Tibial artery (tissue), 4 donors: ENCODE results near the gene TRPV4.

Experiments
- DNase-seq, 2 donors: peaks; one replicate each; pipeline ENCODE4 v3.0.0-alpha.2; 2019
- H3K27ac ChIP-seq, 2 donors: fragments of 200-600 bp; sonication (generic) in 1 of 2; 1 replicate in 1 of 2; 2 replicates in 1 of 2; pipeline ENCODE4 v1.5.1; 2018 to 2019; ENCODE audit warnings: mild to moderate bottlenecking in 1 of 2
- H3K27me3 ChIP-seq, 2 donors: fragments of 200-600 bp; sonication (generic) in 1 of 2; one replicate each; pipeline versions ENCODE4 v1.5.1 to v1.6.0; 2016 to 2019
- H3K36me3 ChIP-seq, 3 donors: fragments of 200-600 bp; sonication (generic) in 2 of 3; one replicate each; pipeline ENCODE4 v1.5.1; 2016 to 2019; ENCODE audit warnings: mild to moderate bottlenecking in 2 of 3
- H3K4me1 ChIP-seq, 4 donors: fragments of 200-600 bp; sonication (generic) in 2 of 4; 1 replicate in 3 of 4; 2 replicates in 1 of 4; pipeline ENCODE4 v1.5.1; 2016 to 2019
- H3K4me3 ChIP-seq, 2 donors: fragments of 200-600 bp; sonication (generic) in 1 of 2; 1 replicate in 1 of 2; 2 replicates in 1 of 2; pipeline ENCODE4 v1.5.1; 2018 to 2019; ENCODE audit warnings: mild to moderate bottlenecking in 2 of 2
- H3K9me3 ChIP-seq, 3 donors: fragments of 200-600 bp; sonication (generic) in 1 of 3; one replicate each; pipeline ENCODE4 v1.5.1; 2016 to 2019
- CTCF ChIP-seq, 2 experiments: fragments of 200-600 bp in 1 of 2; fragments of 450-650 bp in 1 of 2; IDR thresholded peaks; one replicate each; pipeline ENCODE4 v1.5.1; 2017 to 2019; ENCODE audit warnings: antibody characterized with exemption in 2 of 2, mild to moderate bottlenecking in 1 of 2, moderate library complexity in 1 of 2
- intact Hi-C: fragments of 100-400 bp; cut with DNase I; formaldehyde crosslinking; loops from one replicate; pipeline ENCODE4 v1.15.0; 2023; ENCODE audit warnings: low total_unique reads

The TRPV4 gene

GRCh38 chr12:109763201-109763841 is 69.9 kb downstream of the TRPV4 start:
- intact Hi-C loops = no loop called here
- no peak for TF ChIP-seq CTCF (IDR thresholded peaks at IDR 0.05)
- H3K36me3 ChIP-seq = peaks cover 0 to 2% (median 0%) of the 10 kb centered on the region in 3 donors
- H3K9me3 ChIP-seq = peaks cover 0 to 10% (median 0%) of the 10 kb centered on the region in 3 donors
- H3K4me3 ChIP-seq = no peak overlapping the region
- DNase-seq = peak in 1 of 2 donors; percentile 29
- peaks cover 0 to 40% of the 10 kb centered on the region in 2 donors for H3K27me3 ChIP-seq
- no peaks in the 10 kb centered on the region for H3K4me1 ChIP-seq
- no peak overlapping the region for H3K27ac ChIP-seq

- Histone ChIP-seq H3K4me3 (no peak overlapping the region), H3K36me3 (no peaks in the 10 kb centered on the region), H3K4me1 (no peaks in the 10 kb centered on the region), H3K27ac (no peak overlapping the region), H3K9me3 (peaks cover 0 to 10% (median 0%) of the 10 kb centered on the region in 3 donors), H3K27me3 (peaks cover 0 to 43% of the 10 kb centered on the region in 2 donors)
- peak in 1 of 2 donors; percentile 41 for DNase-seq
- TF ChIP-seq CTCF (IDR thresholded peaks at IDR 0.05) = no peak
- intact Hi-C loops = no loop called here
Measured at GRCh38 chr12:109762673-109763191, 70.5 kb downstream of the TRPV4 start.

- DNase-seq = peak; percentile 15 to 35
- peaks cover 0 to 10% (median 0%) of the 10 kb centered on the region in 3 donors for H3K9me3 ChIP-seq
- no peaks in the 10 kb centered on the region for H3K36me3 ChIP-seq
- no peaks in the 10 kb centered on the region for H3K4me1 ChIP-seq
- H3K27ac ChIP-seq = no peak overlapping the region
- TF ChIP-seq CTCF (IDR thresholded peaks at IDR 0.05) = no peak
- H3K27me3 ChIP-seq = peaks cover 0 to 43% of the 10 kb centered on the region in 2 donors
- intact Hi-C loops = no loop called here
- H3K4me3 ChIP-seq = no peak overlapping the region
Measured at GRCh38 chr12:109762071-109762672, 71.0 kb downstream of the TRPV4 start.

GRCh38 chr12:109760930-109761921 is 72.0 kb downstream of the TRPV4 start:
- H3K36me3 ChIP-seq = no peaks in the 10 kb centered on the region
- intact Hi-C loops = no loop called here
- peak; percentile 11 to 59 for DNase-seq

More at GRCh38 chr12:109760930-109761921, 72.0 kb downstream of the TRPV4 start:
- TF ChIP-seq CTCF (IDR thresholded peaks at IDR 0.05) = no peak
- Histone ChIP-seq H3K27me3 (peaks cover 0 to 37% of the 10 kb centered on the region in 2 donors), H3K27ac (no peak overlapping the region), H3K4me3 (no peak overlapping the region), H3K4me1 (no peaks in the 10 kb centered on the region), H3K9me3 (peaks cover 0 to 10% (median 7%) of the 10 kb centered on the region in 3 donors)
